ENCODE results near the gene CD209.

The CD209 gene

GRCh38 chr19:7729211-7729610, 18.1 kb downstream of the CD209 start:
- no peaks in the 10 kb centered on the region for H3K9me3 ChIP-seq (ENCODE audit: control insufficient read depth, low read length)
- no peak overlapping the region for H3K27ac ChIP-seq (ENCODE audit: low read depth, low read length, severe bottlenecking)
- 32 to 40% methylated on average over 11 to 12 of the region's 16 CpGs for WGBS, 2 experiments (ENCODE audit: insufficient coverage in 2 of 2)
- no peaks in the 10 kb centered on the region for H3K4me1 ChIP-seq (ENCODE audit: control insufficient read depth, insufficient read depth, low read length, poor library complexity, severe bottlenecking)
- H3K4me3 ChIP-seq (ENCODE audit: extremely low read depth, insufficient read depth, low read length, poor library complexity, severe bottlenecking): no peak overlapping the region
- H3K36me3 ChIP-seq (ENCODE audit: control insufficient read depth, insufficient read depth, low read length): no peaks in the 10 kb centered on the region

GRCh38 chr19:7725791-7726190, 21.5 kb downstream of the CD209 start:
- Histone ChIP-seq H3K4me1 (ENCODE audit: control insufficient read depth, insufficient read depth, low read length, poor library complexity, severe bottlenecking) (no peaks in the 10 kb centered on the region), H3K9me3 (ENCODE audit: control insufficient read depth, low read length) (no peaks in the 10 kb centered on the region), H3K27ac (ENCODE audit: low read depth, low read length, severe bottlenecking) (no peak overlapping the region), H3K4me3 (ENCODE audit: extremely low read depth, insufficient read depth, low read length, poor library complexity, severe bottlenecking) (no peak overlapping the region), H3K36me3 (ENCODE audit: control insufficient read depth, insufficient read depth, low read length) (no peaks in the 10 kb centered on the region)
- WGBS, 2 experiments (ENCODE audit: insufficient coverage in 2 of 2): 67 to 71% methylated on average over 1 to 2 of the region's 2 CpGs

- H3K27ac ChIP-seq (ENCODE audit: low read depth, low read length, severe bottlenecking): no peak overlapping the region
- H3K4me1 ChIP-seq (ENCODE audit: control insufficient read depth, insufficient read depth, low read length, poor library complexity, severe bottlenecking): no peaks in the 10 kb centered on the region
- 55 to 59% methylated on average over 3 of the region's 5 CpGs for WGBS, 2 experiments (ENCODE audit: insufficient coverage in 2 of 2)
- no peak overlapping the region for H3K4me3 ChIP-seq (ENCODE audit: extremely low read depth, insufficient read depth, low read length, poor library complexity, severe bottlenecking)
- H3K9me3 ChIP-seq (ENCODE audit: control insufficient read depth, low read length): no peaks in the 10 kb centered on the region
- no peaks in the 10 kb centered on the region for H3K36me3 ChIP-seq (ENCODE audit: control insufficient read depth, insufficient read depth, low read length)
These were observed 25.1 kb downstream of the CD209 start for GRCh38 chr19:7722231-7722651.

GRCh38 chr19:7720351-7720750, 27.0 kb downstream of the CD209 start:
- Histone ChIP-seq H3K27ac (ENCODE audit: low read depth, low read length, severe bottlenecking) (no peak overlapping the region), H3K4me3 (ENCODE audit: extremely low read depth, insufficient read depth, low read length, poor library complexity, severe bottlenecking) (no peak overlapping the region), H3K36me3 (ENCODE audit: control insufficient read depth, insufficient read depth, low read length) (no peaks in the 10 kb centered on the region), H3K9me3 (ENCODE audit: control insufficient read depth, low read length) (no peaks in the 10 kb centered on the region), H3K4me1 (ENCODE audit: control insufficient read depth, insufficient read depth, low read length, poor library complexity, severe bottlenecking) (no peaks in the 10 kb centered on the region)
- WGBS, 2 experiments (ENCODE audit: insufficient coverage in 2 of 2): 88 to 89% methylated on average over 4 to 5 of the region's 6 CpGs

- no peaks in the 10 kb centered on the region for H3K9me3 ChIP-seq (ENCODE audit: control insufficient read depth, low read length)
- H3K27ac ChIP-seq (ENCODE audit: low read depth, low read length, severe bottlenecking): no peak overlapping the region
- no peak overlapping the region for H3K4me3 ChIP-seq (ENCODE audit: extremely low read depth, insufficient read depth, low read length, poor library complexity, severe bottlenecking)
- WGBS, 2 experiments (ENCODE audit: insufficient coverage in 2 of 2): 78 to 87% methylated on average over 7 of the region's 8 CpGs
- no peaks in the 10 kb centered on the region for H3K36me3 ChIP-seq (ENCODE audit: control insufficient read depth, insufficient read depth, low read length)
- no peaks in the 10 kb centered on the region for H3K4me1 ChIP-seq (ENCODE audit: control insufficient read depth, insufficient read depth, low read length, poor library complexity, severe bottlenecking)
These were observed 28.7 kb downstream of the CD209 start for GRCh38 chr19:7718668-7719067.

GRCh38 chr19:7716762-7717161, 30.6 kb downstream of the CD209 start:
- no peaks in the 10 kb centered on the region for H3K9me3 ChIP-seq (ENCODE audit: control insufficient read depth, low read length)
- H3K4me1 ChIP-seq (ENCODE audit: control insufficient read depth, insufficient read depth, low read length, poor library complexity, severe bottlenecking): no peaks in the 10 kb centered on the region
- WGBS, 2 experiments (ENCODE audit: insufficient coverage in 2 of 2): 80% methylated on average over 1 of the region's 1 CpG; no CpG with 5 or more reads in 1 of the 2 experiments
- no peak overlapping the region for H3K27ac ChIP-seq (ENCODE audit: low read depth, low read length, severe bottlenecking)
- no peak overlapping the region for H3K4me3 ChIP-seq (ENCODE audit: extremely low read depth, insufficient read depth, low read length, poor library complexity, severe bottlenecking)
- H3K36me3 ChIP-seq (ENCODE audit: control insufficient read depth, insufficient read depth, low read length): no peaks in the 10 kb centered on the region

- WGBS, 2 experiments (ENCODE audit: insufficient coverage in 2 of 2): no CpG with 5 or more reads among the region's 1 CpG
- Histone ChIP-seq H3K9me3 (ENCODE audit: control insufficient read depth, low read length) (no peaks in the 10 kb centered on the region), H3K27ac (ENCODE audit: low read depth, low read length, severe bottlenecking) (no peak overlapping the region), H3K4me1 (ENCODE audit: control insufficient read depth, insufficient read depth, low read length, poor library complexity, severe bottlenecking) (no peaks in the 10 kb centered on the region), H3K4me3 (ENCODE audit: extremely low read depth, insufficient read depth, low read length, poor library complexity, severe bottlenecking) (no peak overlapping the region), H3K36me3 (ENCODE audit: control insufficient read depth, insufficient read depth, low read length) (no peaks in the 10 kb centered on the region)
These were observed 31.7 kb downstream of the CD209 start for GRCh38 chr19:7715671-7716070.

GRCh38 chr19:7710616-7711015, 36.7 kb downstream of the CD209 start:
- no peaks in the 10 kb centered on the region for H3K9me3 ChIP-seq (ENCODE audit: control insufficient read depth, low read length)
- no peak overlapping the region for H3K4me3 ChIP-seq (ENCODE audit: extremely low read depth, insufficient read depth, low read length, poor library complexity, severe bottlenecking)
- WGBS, 2 experiments (ENCODE audit: insufficient coverage in 2 of 2): 80 to 88% methylated on average over 5 of the region's 5 CpGs
- no peaks in the 10 kb centered on the region for H3K36me3 ChIP-seq (ENCODE audit: control insufficient read depth, insufficient read depth, low read length)
- H3K4me1 ChIP-seq (ENCODE audit: control insufficient read depth, insufficient read depth, low read length, poor library complexity, severe bottlenecking): no peaks in the 10 kb centered on the region
- H3K27ac ChIP-seq (ENCODE audit: low read depth, low read length, severe bottlenecking): no peak overlapping the region

GRCh38 chr19:7709932-7710460, 37.3 kb downstream of the CD209 start:
- H3K4me3 ChIP-seq (ENCODE audit: extremely low read depth, insufficient read depth, low read length, poor library complexity, severe bottlenecking): no peak overlapping the region
- H3K4me1 ChIP-seq (ENCODE audit: control insufficient read depth, insufficient read depth, low read length, poor library complexity, severe bottlenecking): no peaks in the 10 kb centered on the region
- no peaks in the 10 kb centered on the region for H3K36me3 ChIP-seq (ENCODE audit: control insufficient read depth, insufficient read depth, low read length)
- no peak overlapping the region for H3K27ac ChIP-seq (ENCODE audit: low read depth, low read length, severe bottlenecking)
- no peaks in the 10 kb centered on the region for H3K9me3 ChIP-seq (ENCODE audit: control insufficient read depth, low read length)
- WGBS, 2 experiments (ENCODE audit: insufficient coverage in 2 of 2): 81 to 90% methylated on average over 6 to 8 of the region's 10 CpGs

- Histone ChIP-seq H3K27ac (ENCODE audit: low read depth, low read length, severe bottlenecking) (no peak overlapping the region), H3K9me3 (ENCODE audit: control insufficient read depth, low read length) (no peaks in the 10 kb centered on the region), H3K4me3 (ENCODE audit: extremely low read depth, insufficient read depth, low read length, poor library complexity, severe bottlenecking) (no peak overlapping the region), H3K36me3 (ENCODE audit: control insufficient read depth, insufficient read depth, low read length) (no peaks in the 10 kb centered on the region), H3K4me1 (ENCODE audit: control insufficient read depth, insufficient read depth, low read length, poor library complexity, severe bottlenecking) (no peaks in the 10 kb centered on the region)
- 55 to 72% methylated on average over 3 to 4 of the region's 8 CpGs for WGBS, 2 experiments (ENCODE audit: insufficient coverage in 2 of 2)
These were observed 40.3 kb downstream of the CD209 start for GRCh38 chr19:7706955-7707456.

GRCh38 chr19:7706188-7706954, 41.0 kb downstream of the CD209 start:
- no peaks in the 10 kb centered on the region for H3K36me3 ChIP-seq (ENCODE audit: control insufficient read depth, insufficient read depth, low read length)
- 85 to 90% methylated on average over 10 to 11 of the region's 14 CpGs for WGBS, 2 experiments (ENCODE audit: insufficient coverage in 2 of 2)

More at GRCh38 chr19:7706188-7706954, 41.0 kb downstream of the CD209 start:
- Histone ChIP-seq H3K27ac (ENCODE audit: low read depth, low read length, severe bottlenecking) (no peak overlapping the region), H3K4me1 (ENCODE audit: control insufficient read depth, insufficient read depth, low read length, poor library complexity, severe bottlenecking) (no peaks in the 10 kb centered on the region), H3K4me3 (ENCODE audit: extremely low read depth, insufficient read depth, low read length, poor library complexity, severe bottlenecking) (no peak overlapping the region), H3K9me3 (ENCODE audit: control insufficient read depth, low read length) (no peaks in the 10 kb centered on the region)
